Daoy (cell line): Measurements from ENCODE around the gene IRAK1. TPM values are rescaled to one million over a fixed set of nuclear protein-coding genes. Genes with fewer than 3 reads are reported as not detected.

Source experiments
- DNase-seq: peaks from one replicate; pipeline ENCODE4 v3.0.0-alpha.2; 2015; ENCODE audit warnings: low read depth
- total RNA-seq: library from RNA; depleted of rRNA; stranded (reverse); fragments of >200 nt; shearing (Covaris generic); gene quantifications from 2 replicates; pipeline ENCODE4 v1.2.3, GENCODE V29; 2014; rRNA removed

The IRAK1 gene
- 49.2 and 50.3 TPM in 2 replicates for total RNA-seq

DNA sequence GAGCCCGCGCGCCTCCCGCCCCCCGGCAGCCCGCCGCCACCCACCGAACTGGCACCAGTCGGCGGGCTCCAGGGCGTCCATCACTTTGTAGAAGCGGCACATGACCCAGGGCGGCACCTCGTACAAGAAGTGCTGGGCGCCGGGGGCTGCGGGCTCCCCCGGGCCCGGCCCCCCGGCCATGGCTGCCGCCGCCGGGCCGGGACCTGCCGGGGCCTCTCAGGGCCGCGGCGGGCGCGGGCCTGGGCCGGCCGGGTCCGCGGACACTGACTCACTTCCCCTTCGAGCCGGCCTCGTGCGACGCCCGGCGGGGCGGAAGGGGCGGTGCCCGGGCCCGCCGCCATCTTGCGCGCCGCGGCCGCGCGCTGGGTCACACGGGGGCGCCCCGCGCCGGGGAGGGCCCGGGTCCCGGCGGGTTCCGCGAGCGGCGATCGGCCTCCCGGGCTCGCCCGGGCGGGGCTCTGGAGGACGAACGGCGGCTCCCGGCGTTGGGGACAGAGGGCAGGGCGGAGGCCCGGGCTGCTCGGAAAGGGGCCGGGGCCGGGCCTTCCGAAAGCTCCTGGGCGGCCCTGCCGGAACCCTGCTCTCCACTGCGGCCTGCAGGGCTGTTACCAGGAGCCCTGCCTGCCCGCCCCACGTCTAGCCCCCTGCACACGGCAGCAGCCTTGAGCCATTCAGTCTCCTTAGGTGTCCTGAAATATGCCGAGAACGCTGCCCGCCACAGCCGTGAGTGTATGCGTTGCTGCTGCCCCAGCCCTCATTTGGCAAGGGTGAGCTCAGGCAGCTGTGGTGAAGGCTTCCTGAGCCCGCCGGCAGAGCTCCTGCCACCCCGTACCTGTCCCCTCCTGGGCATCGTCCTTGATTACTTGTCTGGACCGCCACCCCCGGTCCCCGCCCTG, at the start of gene IRAK1:
Gene IRAK1, minus strand, starts transcription at position 270 of the 896 bp plus-strand sequence. Its CDS starts 90 bp downstream, at position 180.
- peak; percentile 72 for DNase-seq

DNA sequence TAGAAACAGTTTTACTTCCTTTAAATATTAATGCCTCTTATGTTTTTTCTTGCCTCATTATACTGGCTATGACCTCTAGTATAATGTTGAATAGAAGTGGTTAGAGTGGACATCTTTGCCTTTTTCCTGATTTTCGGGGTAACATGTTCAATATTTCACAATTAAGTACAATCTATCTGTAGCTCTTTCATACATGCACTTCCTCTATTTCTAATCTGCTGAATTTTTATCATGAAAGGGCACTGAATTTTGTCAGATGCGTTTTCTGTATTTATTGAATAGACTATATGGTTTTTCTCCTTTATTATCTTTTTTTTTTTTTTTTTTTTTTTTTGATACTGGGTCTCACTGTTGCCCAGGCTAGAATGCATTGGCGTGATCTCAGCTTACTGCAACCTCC, 48.9 kb upstream of the IRAK1 start:
- DNase-seq, result no peak

DNA sequence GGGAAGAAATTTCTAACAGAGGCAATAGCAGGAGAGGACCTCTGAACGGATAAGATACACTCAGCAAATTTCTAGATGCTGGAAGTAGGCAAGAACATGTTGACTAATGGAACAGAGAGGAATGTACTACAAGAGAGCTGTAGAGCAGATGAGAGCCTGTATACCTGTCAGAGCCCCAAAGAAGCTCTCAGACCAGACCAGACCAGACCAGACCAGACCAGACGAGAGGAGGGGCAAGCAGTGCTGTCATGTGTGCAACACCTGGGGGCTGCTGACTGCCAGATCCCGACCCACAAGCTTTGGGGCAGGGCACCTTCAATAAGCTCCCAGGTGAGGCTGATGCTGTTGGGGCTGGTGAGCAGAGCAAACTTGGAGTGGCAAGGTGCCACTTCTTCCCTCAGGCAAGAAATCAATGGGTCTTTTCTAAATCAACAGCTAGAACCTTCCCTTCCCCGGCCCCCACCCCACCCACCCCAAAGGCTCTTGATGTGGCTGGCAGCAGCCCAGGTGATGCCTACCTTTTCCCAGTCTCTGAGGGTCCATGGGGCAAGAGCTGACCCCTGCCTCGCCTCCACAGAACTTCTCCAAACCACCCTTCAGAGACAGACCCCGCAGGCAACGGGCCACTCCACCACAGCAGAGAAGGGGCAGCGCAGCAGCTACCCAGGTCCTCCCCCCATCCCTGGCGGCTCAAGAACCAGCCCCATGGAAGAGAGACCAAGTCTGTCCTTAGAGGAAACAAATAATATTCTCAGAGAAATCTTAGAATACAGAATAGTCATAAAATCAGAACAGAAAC, 45.1 kb upstream of the IRAK1 start:
- DNase-seq, result no peak

DNA sequence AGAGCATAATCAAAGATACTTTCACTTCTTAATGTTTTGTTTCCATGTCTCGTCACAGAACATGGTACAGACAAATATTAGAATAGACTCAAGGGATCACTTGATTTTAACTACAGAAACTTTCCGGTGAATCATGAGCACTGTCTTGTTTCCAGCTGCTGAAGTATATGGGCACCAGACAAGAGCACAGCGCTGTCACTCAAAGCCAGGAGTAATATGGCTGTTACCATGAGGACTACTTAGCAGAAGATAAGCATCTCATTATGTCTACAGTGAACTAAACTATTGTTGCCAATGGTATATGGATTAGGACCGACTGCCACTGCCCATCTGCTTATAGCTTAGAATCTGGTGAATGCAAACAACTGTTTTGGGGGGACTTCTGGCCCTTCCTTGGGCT, 43.5 kb upstream of the IRAK1 start:
- DNase-seq, result no peak

DNA sequence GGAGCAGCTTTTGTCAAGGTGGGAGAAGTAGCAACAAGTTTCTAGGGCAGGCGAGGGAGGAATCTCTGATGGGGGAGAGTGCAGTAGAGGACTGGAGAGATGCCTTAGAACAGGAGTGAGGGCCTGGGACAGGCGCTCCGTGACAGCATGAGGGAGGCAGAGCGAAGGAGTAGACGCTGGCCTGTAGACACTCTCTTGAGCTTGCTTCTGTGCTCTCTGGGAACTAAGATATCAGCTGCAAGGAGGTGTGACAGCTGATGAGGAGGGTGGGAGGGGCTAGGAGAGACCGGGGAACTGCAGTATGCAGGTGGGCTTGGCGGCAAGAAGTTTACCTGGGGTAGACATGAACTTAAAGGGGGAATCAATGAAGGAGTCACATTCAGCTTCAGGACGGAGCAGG, 42.1 kb upstream of the IRAK1 start:
- no peak for DNase-seq

DNA sequence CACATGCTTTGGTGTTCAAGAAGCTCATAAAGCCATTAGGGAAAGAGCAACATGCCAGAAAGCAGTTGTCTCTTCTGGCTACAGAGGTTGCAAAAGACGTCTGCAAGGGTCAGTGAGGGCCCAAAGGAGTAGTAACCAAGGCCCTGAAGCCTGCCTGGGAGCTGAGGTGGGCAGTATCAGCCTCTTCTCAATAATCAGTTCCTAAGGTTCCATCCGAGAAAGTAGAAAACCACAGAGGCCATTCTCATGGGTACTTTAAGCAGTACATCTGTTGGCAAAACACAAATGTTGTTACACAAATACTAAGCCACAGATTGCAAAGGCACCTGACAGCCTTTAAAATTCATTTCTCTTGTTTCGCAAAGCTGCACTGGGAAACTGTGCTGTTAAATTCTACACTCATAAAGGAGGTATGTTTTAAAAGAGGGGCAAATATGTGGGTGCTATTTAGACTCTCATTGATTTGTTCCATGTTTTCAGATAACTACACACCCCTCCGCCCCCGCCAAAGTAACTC, 40.1 kb upstream of the IRAK1 start:
- no peak for DNase-seq

DNA sequence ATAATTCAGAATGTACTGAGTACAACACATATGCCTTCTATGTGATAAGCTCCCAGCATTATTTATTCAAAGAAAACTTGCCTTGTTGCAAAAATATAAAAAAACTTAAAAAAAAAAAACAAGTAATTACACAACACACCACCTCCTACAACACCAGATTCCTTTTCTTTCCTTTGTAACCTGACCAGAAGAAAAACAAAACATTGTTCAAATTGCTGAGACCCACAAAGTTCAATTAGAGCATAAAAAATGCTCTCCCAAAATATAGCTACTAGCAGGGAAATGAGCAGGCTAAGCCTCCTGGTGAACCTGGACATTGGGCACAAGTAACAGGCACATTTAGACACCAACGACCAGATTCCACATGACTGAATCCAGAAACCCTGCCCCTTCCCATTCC, 39.5 kb upstream of the IRAK1 start:
- DNase-seq, result no peak

DNA sequence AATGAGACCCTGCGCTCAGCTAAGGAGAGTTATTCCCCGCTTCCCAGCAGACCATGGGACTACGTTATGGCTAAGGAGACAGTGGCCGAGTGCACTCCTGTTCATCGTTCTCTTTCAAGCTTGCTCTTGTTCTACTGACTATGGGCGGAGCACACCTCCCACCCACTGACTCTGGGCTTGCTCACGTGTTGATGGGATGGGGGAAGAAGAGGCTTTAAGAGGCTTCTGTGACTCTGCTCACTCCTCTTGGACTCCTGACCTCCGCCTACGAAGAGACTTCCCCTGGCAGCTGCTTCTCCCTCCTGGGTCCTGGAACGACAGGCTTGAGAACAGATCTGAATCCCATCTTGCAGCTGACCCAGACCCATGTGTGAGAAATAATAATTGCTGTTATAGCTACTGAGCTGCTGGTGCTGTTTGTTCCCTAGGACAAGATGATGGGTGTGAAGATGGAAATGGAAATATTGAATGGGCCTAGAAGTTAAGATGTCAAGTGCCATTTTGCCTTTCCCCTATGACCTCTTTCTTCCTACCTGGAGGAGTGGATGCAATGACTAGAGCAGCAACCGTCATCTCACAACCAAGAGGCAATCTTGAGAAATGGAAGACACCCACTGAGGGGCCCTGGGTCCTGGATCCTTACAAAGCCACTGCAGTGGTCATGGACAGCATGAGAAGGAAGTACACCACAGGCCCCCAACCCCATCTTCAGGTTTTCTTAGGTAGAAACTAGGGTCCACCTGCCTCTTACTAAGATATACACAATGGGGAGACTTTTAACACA, 38.7 kb upstream of the IRAK1 start:
- no peak for DNase-seq

DNA sequence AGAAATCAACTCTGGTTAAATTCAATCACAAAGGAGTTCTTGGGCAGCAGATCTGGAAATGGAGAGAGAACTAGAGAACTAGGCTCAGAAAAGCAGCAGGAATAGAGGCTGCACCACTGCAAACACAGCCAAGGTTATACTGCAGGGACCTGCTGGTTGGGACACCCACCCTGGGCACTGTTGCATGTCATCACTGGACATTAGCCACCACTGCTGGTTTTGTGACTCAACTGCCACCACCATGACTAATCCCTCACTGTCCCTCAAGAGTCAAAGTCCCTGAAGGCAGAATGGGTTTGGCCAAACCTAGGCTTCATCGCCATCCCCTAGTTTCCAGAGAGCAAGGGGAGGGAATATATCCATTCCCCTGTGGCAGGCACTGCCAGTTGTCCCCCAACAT, 38.1 kb upstream of the IRAK1 start:
- DNase-seq, result no peak

DNA sequence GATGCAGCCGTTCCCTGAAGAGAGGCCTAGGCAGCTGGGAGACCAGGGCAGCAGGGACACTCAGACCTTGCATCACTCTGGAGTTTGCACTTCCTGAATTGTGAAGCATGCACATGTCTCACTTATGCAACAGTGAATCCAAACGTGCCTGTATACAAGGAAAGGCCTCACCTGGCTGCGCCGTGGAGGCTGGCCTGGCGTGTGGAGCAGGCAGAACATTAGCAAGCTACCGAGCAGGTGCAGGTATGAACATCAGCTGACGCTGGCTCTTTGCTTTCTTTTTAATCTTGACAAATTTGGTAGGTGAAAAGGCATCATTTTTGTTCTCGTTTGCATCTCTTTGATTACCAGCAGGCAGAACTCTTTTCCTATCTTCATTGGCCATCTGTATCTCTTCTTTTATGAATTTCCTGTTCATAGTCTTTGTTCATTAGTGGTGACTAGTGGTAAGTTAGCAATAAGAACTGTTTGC, 37.1 kb upstream of the IRAK1 start:
- DNase-seq, result no peak

DNA sequence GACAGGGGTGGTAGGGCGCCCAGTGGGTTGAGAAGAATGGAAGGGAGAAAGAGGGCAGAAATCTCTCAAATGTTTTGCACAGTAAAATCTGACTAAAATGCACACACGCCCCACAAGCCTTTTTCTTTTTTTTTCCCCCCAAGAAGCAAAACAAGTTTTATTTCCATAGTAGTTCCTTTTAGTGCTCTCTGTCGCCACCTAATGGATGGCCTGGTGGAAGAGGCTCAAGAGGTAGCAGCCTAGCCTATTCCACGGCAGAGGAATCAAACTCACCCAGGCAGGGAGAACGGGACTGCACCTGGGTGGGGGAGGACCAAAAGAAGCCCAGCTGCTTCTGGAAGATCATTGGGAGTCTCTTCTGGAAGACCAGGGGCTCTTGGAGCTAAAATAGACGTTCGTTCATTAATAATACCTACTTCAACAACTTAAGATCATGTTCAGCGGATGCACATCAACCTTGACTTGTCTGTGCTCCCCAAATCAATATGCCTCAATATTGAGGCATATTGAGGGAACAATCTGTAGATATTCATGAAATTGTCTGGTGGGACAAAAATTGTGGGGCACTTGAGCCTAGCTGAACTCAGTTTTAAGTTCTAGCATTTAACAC, 31.6 kb upstream of the IRAK1 start:
- DNase-seq, result peak; percentile 37

DNA sequence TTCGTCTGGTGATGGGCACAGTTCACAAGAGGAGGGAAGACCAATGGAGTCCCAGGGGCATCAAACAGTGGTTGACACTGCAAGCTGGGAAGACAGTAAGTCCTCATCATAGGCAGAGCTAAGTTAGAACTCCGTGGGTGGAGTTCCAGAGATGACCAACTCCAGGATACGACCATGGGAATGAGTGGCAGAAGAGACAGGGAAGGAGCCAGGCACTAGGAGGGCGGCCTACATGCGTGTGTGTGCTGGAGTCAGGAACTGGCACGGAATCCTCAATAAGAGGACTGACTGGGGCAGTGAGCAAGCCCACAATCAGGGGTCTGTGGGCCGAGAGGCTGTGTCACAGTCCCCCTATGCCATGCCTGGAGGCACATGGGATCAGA, 30.4 kb upstream of the IRAK1 start:
- DNase-seq, result no peak

DNA sequence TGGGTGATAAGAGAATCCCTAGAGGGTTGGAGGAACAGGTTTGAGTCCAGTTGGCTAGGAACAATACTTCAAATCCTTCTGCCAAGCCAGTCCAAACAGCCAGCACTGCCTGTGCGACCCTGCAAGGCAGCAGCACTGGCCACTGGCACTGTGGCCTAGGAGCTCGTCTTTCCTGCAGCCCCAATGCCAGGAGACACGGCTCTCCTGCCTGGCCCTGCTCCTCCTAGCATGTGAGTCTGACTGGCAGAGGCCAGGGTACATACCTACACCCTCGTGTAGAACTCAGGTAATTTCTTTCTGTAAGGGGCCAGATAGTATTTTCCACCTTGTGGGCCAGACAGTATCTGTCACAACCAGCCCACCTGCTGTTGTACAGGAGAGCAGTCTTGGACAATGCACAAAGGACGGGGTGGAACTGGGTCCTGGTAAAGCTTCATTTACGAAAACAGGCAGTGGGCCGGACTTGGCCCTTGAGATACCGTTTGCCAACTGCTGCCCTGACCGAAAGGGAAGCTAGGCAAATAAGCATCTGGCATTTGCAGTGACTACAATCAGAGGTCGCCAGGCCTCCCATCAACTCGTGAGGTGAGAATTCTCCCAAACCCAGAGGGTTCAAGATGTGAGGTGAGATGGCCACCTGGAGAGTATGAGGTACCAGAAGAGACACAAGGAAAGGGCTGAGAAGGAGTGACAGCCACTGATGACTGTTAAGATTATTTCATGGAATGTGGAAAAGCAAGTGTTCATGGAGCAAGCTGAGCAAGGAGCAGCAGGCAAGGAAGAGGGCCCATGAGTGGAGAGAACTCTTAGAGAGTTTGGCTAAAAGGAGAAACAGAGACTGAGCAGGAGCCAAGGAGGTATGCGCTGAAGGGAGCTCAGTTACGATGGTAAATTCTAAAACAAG, 29.8 kb upstream of the IRAK1 start:
- DNase-seq, result no peak

DNA sequence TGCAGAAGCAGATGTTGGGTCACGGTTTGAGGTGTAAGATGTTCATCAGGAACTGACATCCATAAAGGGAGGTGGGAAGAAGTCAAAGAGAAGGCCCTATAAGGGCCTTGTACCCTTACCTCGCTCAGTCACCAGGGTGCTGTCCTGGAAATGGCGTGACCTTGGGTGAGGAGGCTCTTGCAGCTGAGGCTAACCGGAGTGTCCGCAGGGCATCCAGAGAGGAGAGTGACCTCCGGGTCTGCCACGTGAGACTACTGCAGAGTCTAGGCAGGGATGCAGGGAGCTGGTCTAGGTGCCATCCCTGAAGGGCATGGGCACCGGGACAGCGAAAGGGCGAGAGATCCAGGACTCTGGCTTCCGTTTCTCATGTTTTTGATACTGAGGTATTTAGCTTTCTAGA, 28.7 kb upstream of the IRAK1 start:
- DNase-seq, result no peak

DNA sequence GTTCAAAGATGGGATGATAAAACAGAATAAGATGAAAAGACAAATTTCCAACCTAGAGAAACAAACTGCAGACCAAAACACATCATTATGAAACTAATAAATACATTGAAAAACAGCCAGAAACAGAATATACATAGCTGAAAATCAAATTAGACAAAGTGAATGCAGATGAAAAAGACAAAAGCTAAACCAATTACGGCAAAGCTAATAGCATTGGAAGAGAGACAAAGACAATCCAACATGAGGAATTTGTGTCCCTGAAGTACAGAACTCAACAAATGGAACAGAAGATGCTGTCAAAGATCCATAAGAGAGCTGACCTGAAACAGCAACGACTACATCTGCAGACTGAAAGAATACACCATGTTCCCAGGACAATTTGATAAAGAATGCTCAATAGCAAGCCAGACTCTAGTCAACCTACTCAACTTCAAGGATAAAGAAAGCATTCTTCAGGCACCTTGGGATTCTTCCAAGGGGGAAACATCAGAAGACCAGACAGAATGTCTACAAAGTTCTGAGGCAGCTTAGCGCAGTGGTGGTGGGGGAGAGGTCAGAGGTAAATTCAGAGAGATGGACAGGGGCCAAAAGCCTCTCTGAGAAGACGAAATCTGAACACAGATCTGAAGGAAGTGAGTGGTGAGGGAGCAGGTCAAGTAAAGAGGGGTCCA, 27.4 kb upstream of the IRAK1 start:
- DNase-seq, result no peak

DNA sequence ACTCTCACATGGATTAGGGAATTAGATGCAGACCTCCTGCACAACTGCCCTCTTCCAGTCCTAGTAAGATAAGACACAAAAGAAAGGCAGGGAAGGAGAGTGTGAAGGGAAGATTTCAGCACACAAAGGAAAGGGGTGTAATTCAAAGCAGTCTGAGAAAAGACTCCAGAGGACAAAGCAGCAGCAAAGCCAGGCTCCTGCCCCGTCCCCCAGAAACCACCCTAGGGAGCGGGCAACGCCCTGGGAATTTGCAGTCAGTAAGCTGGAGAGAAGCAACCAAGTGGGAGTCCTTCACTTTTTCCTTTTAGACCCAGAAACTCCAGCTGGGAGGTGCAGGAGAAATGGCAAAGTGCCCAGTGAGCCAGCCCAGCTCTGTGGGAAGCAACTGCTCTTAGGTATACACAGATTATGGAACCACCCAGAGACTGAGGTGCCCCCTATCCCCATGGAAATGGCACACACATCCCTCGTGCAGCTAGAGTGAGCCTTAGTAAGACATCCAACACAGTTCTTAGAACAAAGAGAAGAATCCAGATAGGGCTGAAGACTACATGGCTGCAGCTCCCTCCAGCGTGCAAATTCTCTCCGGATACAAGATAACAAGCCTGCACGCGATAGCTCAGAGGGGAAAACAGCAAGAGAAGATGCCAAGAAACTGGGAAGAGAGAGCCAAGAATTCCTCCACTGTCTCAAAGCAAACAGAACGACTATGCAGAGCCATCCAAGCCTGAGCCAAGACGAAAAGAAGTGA, 26.5 kb upstream of the IRAK1 start:
- DNase-seq, result peak; percentile 55

DNA sequence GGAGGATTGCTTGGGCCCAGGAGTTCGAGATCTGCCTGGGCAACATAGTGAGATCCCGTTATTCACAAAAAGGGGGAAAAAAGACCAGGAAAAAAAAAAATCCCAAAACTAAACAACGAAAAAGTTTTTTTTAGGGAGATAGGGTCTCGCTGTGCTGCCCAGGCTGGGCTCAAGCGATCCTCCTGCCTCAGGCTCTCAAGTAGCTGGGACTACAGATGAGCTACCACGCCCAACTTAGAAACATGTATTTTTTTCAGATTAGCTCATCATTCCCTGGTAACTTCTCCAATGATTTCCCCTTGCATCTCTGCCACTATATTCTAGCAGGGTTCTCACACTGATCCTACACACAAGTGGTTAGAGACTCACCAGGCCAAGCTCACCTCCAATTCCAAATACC, 24.4 kb upstream of the IRAK1 start:
- no peak for DNase-seq

DNA sequence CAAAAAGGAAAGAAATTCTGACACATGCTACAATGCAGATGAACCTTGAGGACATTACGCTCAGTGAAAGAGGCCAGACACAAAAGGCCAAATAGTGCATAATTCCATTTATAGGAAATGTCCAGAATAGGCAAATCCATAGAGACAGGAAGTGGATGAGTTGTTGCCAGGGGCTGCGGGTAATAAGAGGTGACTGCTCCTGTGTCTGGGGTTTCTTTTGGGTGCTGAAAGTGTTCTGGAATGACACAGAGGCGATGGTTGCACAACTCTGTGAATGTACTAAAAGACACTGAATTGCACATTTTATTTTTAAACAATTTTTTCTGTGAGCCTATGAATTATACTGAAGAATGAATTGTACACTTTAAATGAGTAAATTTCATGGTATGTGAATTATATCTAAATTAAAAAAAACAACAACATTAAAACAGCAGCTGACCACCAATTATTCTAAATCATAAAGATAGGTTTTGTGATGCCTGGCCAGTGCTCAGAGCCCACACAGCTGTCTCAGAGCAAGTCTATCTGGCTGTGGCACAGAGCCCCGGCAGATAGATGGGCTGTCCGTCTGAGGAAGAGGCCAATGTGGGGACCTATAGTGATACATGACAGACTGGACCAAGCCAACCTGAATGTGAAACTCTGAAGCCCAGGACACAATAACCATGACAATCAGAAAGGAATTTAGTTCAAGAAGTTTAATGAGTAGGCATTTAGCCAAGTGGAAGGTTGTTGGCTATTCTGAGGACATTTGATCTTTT, 23.5 kb upstream of the IRAK1 start:
- DNase-seq, result peak; percentile 42
